HG02870 (cell line): ENCODE data around the gene IFI27L1.

Source experiments
- ATAC-seq: cut with Tn5 transposase; IDR thresholded peaks from one replicate; pipeline ENCODE4 v1.9.1; 2021; ENCODE audit warnings: mild to moderate bottlenecking, moderate library complexity; ENCODE audit not compliant: unreplicated experiment

The IFI27L1 gene

GRCh38 chr14:94077823-94078222, 3.3 kb upstream of the IFI27L1 start:
- ATAC-seq: no peak

- ATAC-seq: no peak
Measured at GRCh38 chr14:94079891-94080620, 1.1 kb upstream of the IFI27L1 start.

DNA sequence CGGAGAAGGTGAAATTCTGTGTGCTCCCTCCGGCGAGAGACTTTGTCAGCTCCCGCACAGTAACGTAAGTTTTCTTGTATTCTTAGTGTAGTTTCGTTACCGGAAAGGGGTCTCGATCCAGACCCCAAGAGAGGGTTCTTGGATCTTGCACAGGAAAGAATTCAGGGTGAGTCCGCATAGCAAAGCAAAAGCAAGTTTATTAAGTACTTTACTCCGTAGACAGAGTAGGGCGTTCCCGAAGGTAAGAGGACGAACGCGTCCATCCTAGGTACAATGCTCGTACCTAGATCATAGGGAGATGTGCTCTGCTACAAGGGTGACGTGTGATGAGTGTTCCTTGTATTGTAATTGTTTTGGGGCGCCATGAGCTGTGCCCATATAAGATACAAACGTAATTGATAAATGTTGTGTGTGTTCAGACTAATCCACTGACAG, 293 bp downstream of the IFI27L1 start:
- ATAC-seq: no peak

GRCh38 chr14:94087891-94088290, 6.8 kb downstream of the IFI27L1 start:
- no peak for ATAC-seq

GRCh38 chr14:94088516-94088915, 7.4 kb downstream of the IFI27L1 start:
- ATAC-seq: no peak

- no peak for ATAC-seq
Measured at GRCh38 chr14:94089479-94089878, 8.4 kb downstream of the IFI27L1 start.

DNA sequence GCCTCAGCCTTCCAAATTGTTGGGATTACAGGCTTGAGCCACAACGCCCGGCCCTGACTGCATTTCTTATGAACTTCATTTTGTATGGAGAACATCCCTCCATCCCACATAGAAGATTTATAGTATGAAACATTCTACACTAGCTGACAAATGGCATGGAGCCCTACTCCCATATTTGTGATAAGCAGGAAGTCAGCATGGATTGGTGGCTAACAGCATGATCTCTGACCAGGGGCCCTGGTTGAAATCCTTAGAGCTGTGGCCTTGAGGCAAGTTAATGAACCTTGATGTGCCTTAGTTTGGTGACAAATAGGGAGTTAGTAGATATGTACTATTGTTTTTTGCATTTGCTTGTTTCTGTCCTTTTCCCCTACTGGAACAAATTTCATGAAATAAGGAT, 12.3 kb downstream of the IFI27L1 start:
- ATAC-seq: no peak

DNA sequence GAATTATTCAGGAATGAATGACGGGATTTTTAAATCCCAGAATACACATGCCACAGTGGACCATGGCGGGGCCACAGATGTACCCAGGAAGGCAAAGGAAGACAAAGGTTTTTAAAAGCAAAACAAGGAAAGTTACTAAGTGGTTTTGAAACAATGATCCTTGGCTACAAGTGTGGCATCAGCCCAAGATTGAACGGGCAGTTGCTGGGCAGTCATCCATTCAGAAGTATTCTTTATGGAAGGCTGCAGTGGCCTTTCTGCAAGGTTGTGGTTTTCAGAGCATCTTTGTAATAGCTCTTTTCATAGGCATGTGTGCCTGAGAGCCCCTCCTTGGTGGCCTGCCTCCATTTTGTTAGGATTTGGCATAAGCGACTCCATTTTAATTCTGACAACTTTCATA, 16.0 kb downstream of the IFI27L1 start:
- no peak for ATAC-seq

- no peak for ATAC-seq
Measured at GRCh38 chr14:94098326-94098992, 17.3 kb downstream of the IFI27L1 start.

GRCh38 chr14:94099006-94099405, 17.9 kb downstream of the IFI27L1 start:
- ATAC-seq: no peak

- ATAC-seq: no peak
Measured at GRCh38 chr14:94100847-94101246, 19.7 kb downstream of the IFI27L1 start.

GRCh38 chr14:94101748-94102147, 20.6 kb downstream of the IFI27L1 start:
- ATAC-seq: no peak

DNA sequence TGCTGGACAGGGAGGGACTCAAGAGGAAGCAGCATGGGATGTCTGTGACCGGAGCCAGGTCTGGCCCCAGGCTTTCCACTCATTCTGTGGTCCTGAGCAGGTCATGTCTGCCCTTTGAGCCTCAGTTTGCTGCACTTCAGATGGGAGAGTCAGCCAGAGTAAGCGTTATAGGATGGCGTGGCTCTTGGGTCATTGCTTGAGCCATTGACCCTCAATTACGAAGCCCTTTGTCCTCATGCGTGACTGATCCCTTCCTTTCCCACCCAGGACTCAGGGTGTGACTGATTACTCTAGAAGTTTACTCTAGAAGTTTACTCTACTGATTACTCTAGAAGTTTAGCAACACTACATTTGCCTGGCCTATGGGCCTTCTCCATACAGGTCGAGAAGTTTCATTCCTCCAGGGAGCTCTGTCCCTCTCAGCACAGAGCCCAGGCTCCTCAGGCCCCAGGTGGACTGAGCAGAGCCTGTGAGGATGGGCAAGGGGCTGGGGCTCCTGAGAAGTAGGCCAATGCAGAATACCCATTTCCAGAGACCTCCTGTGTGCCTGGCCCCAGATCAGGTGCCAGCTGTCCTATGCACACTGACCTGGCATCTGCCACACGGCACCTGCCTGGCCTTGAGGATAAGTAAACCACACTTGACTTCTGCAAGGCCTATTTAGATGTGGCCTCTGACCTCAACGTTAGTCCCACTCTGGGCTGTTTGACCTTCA, 21.8 kb downstream of the IFI27L1 start:
- no peak for ATAC-seq

GRCh38 chr14:94103554-94104150, 22.5 kb downstream of the IFI27L1 start:
- no peak for ATAC-seq

DNA sequence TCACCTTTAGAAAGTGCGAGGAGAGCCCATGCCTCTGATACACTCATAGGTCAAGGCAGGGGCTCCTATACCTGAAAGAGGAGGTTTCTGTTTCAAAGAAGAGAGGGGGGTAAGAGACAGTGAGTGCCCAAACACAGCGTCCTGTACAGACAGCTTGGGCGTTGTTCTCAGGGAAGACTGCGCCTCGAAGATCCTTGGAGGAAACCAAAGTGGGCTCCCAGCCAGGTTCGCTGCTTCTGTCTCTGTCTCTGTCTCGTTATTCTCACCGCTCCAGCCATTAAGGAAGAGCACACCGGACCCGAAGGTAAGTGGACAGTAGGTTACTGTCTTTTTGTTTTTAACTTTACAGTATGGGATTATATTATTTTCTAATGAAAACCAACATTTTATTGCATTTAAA, 23.6 kb downstream of the IFI27L1 start:
- no peak for ATAC-seq

DNA sequence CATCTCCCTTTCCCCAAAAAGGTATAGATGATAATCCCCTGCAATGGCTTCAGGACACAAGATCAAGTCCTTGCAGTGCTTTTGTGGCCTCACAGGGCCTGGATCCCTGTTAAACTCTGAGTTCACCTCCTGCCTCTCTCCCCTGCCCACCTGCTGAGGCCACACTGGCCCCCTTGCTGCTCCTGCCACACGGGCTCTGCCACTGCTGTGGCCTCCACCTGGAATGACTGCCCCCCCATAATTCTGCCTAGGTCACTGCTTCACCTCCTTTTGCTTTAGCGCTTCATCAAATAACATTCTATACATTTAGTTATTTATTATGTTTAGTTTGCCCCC, 28.8 kb downstream of the IFI27L1 start:
- ATAC-seq: no peak

DNA sequence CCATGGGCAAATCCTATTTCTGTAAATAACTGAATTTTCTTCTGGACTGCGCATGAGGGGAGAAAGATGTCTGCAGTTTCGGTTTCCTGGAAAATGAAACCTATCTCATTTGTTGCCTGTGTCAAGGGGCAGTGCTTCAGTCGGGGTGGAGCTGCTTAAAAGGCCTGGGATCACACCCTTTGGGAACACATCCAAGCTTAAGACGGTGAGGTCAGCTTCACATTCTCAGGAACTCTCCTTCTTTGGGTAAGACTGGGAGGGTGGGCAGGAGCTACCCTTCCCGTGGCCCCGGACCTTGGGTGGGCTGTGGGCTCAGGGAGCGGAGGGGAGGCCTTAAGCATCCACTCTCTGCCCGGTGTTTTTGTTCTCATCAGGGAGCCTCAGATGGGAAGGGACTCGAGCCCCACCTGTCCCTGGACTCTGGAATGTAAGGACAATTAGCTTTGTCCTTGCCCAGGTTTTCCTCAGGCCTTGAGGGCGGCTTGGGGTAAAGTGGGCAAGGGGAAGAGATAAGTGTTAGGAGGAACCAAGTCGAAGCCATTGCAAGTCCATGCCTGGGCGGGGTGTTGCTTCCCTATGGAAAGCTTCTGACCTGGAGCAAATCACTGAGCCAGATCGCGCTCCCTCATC, 29.6 kb downstream of the IFI27L1 start, which contains the start of gene IFI27:
IFI27 (plus strand) TSS at position 185 of the 630 bp plus-strand sequence.
- ATAC-seq: no peak

DNA sequence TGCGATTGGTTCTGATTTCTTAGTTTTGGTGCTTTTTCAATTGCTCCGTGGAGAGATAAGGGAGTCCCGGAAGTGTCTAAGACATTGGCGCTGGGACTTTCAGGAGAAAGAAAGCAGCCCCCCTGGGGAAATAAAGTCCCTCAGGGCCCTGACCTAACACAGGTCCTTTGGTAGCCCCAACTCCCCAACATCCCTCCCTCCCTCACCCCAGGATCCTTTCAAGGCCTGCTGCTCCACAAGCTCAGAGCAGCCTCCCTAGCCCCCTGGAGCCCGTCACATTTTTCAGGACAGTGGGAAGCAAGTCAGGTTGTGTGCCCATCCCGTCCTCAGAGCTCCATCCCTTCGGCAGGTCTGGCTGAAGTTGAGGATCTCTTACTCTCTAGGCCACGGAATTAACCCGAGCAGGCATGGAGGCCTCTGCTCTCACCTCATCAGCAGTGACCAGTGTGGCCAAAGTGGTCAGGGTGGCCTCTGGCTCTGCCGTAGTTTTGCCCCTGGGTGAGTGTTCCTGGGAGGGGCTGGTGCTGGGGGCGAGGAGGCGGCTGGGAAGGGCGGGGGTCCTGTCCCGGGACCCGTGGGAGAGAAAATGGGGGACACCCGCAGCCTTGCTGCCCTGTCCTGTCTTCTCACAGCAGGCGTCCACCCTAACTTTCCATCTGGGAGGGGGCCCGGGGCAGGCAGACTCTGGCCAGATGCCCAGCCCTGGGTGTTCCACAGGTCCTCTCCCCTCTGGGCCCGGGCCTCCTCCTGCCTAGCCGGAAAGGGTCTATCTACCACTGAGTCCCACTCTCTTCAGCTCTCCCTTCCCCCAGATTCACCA, 30.4 kb downstream of the IFI27L1 start:
- ATAC-seq: no peak

DNA sequence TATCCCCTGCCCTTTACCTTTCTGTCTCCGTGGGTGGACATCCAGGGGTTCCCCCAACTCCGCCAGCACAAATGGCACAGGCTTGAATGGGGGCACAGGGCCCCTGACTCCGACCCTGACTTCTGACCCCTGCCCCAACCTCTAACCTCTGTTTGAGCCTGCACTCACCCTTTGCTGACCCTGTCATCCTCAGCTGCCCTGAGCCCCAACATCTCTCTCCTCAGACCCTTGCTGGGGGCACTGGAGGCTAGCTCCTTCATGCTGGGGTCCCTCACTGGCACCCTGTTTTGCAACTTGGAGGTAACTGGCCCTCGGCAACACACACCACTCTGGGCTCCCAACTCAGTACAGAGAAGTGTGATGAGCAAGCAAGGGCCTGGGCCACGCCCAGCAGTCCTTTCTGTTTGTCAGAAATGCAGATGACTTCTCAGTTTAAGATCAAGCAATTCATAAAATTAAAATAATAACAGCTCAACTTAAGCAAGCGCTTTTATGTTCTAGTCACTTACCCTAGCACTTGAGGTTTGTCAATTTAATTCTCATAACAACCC, 31.5 kb downstream of the IFI27L1 start:
- ATAC-seq: no peak

- ATAC-seq: no peak
Measured at GRCh38 chr14:94113073-94113472, 32.0 kb downstream of the IFI27L1 start.
